ENCODE measurements around the gene ADGRL4. TPM values are rescaled to one million over a fixed set of nuclear protein-coding genes. Genes with fewer than 3 reads are reported as not detected.

Gene ADGRL4
- total RNA-seq: not detected

DNA sequence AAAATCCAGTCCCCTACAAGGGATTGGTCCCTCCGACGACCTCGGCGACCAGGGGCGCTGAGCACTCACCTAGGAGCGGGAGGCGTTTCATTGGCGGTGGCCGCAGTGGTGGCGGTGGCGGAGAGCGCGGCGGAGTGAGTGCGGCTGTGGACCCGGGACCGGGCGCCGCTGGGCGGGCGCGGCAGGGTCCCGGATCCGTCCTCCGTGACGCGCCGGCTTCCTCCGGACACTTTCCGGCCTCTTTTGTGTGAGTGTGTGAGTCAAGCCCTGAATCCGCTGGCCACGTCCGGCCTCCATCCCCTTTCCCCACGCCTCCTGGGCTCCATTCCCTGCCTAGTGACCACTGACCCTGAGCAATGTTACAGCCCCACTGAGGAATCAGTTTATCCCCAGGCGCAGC, at the start of gene ADGRL4:
TSS of gene ADGRL4 (minus strand) at position 167 of the 400 bp plus-strand sequence. CDS start at position 91, 76 bp downstream.
- Mint-ChIP-seq H3K27me3 (no peaks in the 10 kb centered on the region), H3K27ac (no peak within 1 kb of the TSS), H3K36me3 (peaks cover 5% of the 10 kb centered on the region), H3K4me3 (no peak within 1 kb of the TSS), H3K4me1 (ENCODE audit: low read depth in 2 of 2) (no peaks in the 10 kb centered on the region), H3K9me3 (no peaks in the 10 kb centered on the region)
- no peak for DNase-seq (ENCODE audit: low spot score)
- no peak for ATAC-seq

DNA sequence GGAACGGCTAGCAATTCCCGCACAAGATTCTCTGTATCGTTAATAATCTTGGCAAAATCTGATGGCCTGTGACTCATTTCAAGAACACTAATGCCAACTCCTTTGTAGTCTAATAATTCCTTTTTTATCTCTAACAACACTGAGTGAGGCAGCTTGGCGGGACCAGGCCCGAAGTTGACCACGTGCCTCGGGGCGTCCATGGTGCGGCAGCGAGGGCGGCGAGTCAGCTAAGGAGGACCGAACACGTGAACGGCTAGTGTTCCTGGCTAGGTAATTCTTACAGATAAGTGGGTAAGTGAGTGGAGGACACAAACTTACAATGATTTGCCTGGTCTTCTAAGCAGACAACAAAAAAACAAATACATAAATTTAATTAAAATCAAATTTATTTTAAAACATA, 49.3 kb upstream of the ADGRL4 start:
- Mint-ChIP-seq H3K36me3 (peaks cover 16% of the 10 kb centered on the region), H3K27me3 (no peaks in the 10 kb centered on the region), H3K4me1 (ENCODE audit: low read depth in 2 of 2) (peaks cover 5% of the 10 kb centered on the region in 2 donors), H3K4me3 (no peak overlapping the region), H3K9me3 (peaks cover 17% of the 10 kb centered on the region), H3K27ac (no peak overlapping the region)
- ATAC-seq (no peak), DNase-seq (ENCODE audit: low spot score) (no peak)

GRCh38 chr1:79052829-79053449, 46.4 kb upstream of the ADGRL4 start:
- Mint-ChIP-seq H3K27me3 (no peaks in the 10 kb centered on the region), H3K4me3 (peak overlapping the region; percentile 21), H3K27ac (peak overlapping the region in 1 of 2 donors; percentile 19), H3K36me3 (peaks cover 5% of the 10 kb centered on the region), H3K9me3 (peaks cover 5% of the 10 kb centered on the region), H3K4me1 (ENCODE audit: low read depth in 2 of 2) (peaks cover 5% of the 10 kb centered on the region in 2 donors)
- ATAC-seq (no peak), DNase-seq (ENCODE audit: low spot score) (no peak)

- no peak for ATAC-seq
- no peak overlapping the region for H3K4me3 Mint-ChIP-seq
- peaks cover 4 to 6% of the 10 kb centered on the region in 2 donors for H3K4me1 Mint-ChIP-seq (ENCODE audit: low read depth in 2 of 2)
- DNase-seq (ENCODE audit: low spot score): no peak
- H3K36me3 Mint-ChIP-seq: no peaks in the 10 kb centered on the region
- H3K9me3 Mint-ChIP-seq: peaks cover 6% of the 10 kb centered on the region
- no peak overlapping the region for H3K27ac Mint-ChIP-seq
- no peaks in the 10 kb centered on the region for H3K27me3 Mint-ChIP-seq
Measured at GRCh38 chr1:79044974-79045650, 38.6 kb upstream of the ADGRL4 start.

- no peak overlapping the region for H3K27ac Mint-ChIP-seq
- peaks cover 6% of the 10 kb centered on the region for H3K9me3 Mint-ChIP-seq
- peaks cover 4 to 6% of the 10 kb centered on the region in 2 donors for H3K4me1 Mint-ChIP-seq (ENCODE audit: low read depth in 2 of 2)
- DNase-seq (ENCODE audit: low spot score): no peak
- H3K27me3 Mint-ChIP-seq: no peaks in the 10 kb centered on the region
- H3K4me3 Mint-ChIP-seq: no peak overlapping the region
- ATAC-seq: no peak
- H3K36me3 Mint-ChIP-seq: peaks cover 4% of the 10 kb centered on the region
Measured at GRCh38 chr1:79043506-79043905, 37.0 kb upstream of the ADGRL4 start.

DNA sequence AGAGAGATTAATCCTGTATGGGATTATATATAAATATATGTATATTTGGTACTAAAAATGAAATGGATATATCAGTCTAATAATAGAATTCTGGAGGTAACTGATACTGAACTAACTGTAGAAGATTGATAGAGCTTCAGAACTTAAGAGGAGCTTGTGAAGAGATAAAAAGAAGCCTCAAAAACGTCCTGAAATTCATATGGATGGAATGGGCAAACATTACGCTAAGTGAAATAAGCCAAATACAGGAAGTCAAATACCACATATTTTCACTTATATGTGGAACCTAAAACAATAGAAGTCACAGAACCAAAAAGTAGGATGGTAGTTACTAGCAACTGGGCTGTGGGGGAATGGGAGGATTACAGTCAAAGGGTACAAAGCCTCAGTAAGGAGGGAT, 36.0 kb upstream of the ADGRL4 start:
- Mint-ChIP-seq H3K4me1 (ENCODE audit: low read depth in 2 of 2) (peaks cover 4 to 6% of the 10 kb centered on the region in 2 donors), H3K36me3 (peaks cover 14% of the 10 kb centered on the region), H3K27me3 (no peaks in the 10 kb centered on the region), H3K27ac (peak overlapping the region in 1 of 2 donors; percentile 0), H3K4me3 (no peak overlapping the region), H3K9me3 (peaks cover 12% of the 10 kb centered on the region)
- DNase-seq (ENCODE audit: low spot score) (no peak), ATAC-seq (no peak)

DNA sequence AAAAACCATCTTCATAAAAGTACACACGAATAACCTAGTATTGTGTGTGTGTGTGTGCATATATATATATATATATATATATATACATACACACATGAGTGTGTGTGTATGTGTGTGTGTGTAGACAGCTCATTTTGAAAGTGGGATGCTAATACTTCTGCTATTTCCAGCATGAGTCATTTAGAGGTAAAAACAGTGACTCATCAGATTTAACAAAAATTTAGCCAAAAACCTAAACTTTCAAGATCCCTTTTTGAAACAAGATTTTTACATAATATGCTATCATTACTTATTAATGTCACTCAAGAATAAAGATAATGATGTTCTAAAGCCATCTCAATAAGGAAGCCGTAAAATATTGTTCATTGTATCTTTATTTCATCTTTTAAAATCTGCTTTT, 35.6 kb upstream of the ADGRL4 start:
- Mint-ChIP-seq H3K4me1 (ENCODE audit: low read depth in 2 of 2) (peaks cover 4 to 6% of the 10 kb centered on the region in 2 donors), H3K36me3 (peaks cover 16% of the 10 kb centered on the region), H3K9me3 (peaks cover 13% of the 10 kb centered on the region), H3K27ac (no peak overlapping the region), H3K27me3 (no peaks in the 10 kb centered on the region), H3K4me3 (no peak overlapping the region)
- no peak for DNase-seq (ENCODE audit: low spot score)
- ATAC-seq: no peak

DNA sequence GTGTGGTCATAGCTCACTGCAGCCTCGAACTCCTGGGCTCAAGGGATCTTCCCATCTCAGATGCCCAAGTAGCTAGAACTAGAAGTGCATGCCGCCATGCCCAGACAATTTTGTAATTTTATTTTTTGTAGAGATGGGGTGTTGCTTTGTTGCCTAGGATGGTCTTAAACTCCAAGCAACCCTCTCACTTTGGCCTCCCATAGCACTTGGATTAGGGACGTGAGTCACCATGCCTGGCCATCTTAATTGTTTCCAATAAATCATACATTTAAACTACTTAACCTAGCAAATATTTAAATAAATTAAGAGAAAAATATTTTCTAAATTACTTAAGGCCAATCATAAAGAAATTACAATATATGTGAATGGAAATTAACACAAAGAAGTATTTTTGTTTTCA, 35.1 kb upstream of the ADGRL4 start:
- no peak overlapping the region for H3K27ac Mint-ChIP-seq
- H3K4me1 Mint-ChIP-seq (ENCODE audit: low read depth in 2 of 2): peaks cover 4 to 6% of the 10 kb centered on the region in 2 donors
- ATAC-seq (no peak), DNase-seq (ENCODE audit: low spot score) (no peak)
- H3K27me3 Mint-ChIP-seq: no peaks in the 10 kb centered on the region
- peaks cover 13% of the 10 kb centered on the region for H3K9me3 Mint-ChIP-seq
- no peak overlapping the region for H3K4me3 Mint-ChIP-seq
- peaks cover 16% of the 10 kb centered on the region for H3K36me3 Mint-ChIP-seq

DNA sequence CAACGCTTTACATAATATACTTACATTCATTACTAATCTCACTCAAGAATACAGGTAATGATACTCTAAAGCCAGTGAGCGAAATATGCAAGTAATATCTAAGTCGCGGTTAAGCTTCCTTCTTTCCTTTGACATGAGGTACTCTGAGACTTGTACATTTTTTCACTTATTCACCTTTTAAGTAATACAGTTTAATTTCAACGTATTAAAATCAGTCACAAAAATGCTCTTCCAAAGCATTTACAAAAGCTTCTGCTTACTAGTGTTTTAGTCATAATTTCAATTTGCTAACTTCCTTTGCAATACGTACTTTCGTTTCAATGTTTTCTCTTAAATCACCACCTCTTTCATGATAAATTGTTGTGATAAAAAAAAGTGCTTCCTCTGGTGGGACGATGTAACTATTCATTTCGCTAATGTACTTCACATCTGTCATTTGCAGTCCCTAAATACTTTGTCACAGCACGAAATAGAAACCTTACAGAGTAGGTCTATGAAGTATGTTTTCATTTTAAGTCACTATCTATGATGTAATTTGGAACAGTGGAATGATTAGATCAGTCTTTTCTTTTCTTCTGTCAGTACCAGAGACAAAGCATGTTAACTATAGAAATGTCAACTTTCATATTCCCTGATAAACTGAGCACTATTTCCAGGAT, 34.0 kb upstream of the ADGRL4 start:
- peaks cover 20% of the 10 kb centered on the region for H3K9me3 Mint-ChIP-seq
- H3K27me3 Mint-ChIP-seq: no peaks in the 10 kb centered on the region
- H3K27ac Mint-ChIP-seq: peak overlapping the region; percentile 72 to 75
- H3K4me3 Mint-ChIP-seq: peak overlapping the region; percentile 64
- peak; percentile 80 to 86 for ATAC-seq
- peaks cover 4 to 6% of the 10 kb centered on the region in 2 donors for H3K4me1 Mint-ChIP-seq (ENCODE audit: low read depth in 2 of 2)
- DNase-seq (ENCODE audit: low spot score): no peak
- peaks cover 22% of the 10 kb centered on the region for H3K36me3 Mint-ChIP-seq

DNA sequence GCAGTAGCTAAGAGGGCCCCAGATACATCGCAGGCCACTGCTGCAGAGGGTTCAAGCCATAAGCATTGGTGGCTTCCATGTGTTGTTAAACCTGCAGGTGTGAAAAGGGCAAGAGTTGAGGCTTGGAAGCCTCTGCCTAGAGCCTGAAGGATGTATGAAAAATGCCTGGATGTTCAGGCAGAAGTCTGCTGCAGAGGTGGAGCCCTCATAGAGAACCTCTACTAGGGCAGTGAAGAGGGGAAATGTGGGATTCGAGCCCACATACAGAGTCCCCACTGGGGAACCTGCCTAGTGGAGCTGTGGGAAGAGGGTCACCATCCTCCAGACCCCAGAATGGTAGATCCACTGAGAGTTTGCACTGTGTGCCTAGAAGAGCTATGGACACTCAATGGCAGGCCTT, 30.6 kb upstream of the ADGRL4 start:
- DNase-seq (ENCODE audit: low spot score) (no peak), ATAC-seq (no peak)
- H3K9me3 Mint-ChIP-seq: peaks cover 17% of the 10 kb centered on the region
- H3K4me1 Mint-ChIP-seq (ENCODE audit: low read depth in 2 of 2): peaks cover 4 to 6% of the 10 kb centered on the region in 2 donors
- peaks cover 22% of the 10 kb centered on the region for H3K36me3 Mint-ChIP-seq
- H3K27me3 Mint-ChIP-seq: no peaks in the 10 kb centered on the region
- no peak overlapping the region for H3K4me3 Mint-ChIP-seq
- no peak overlapping the region for H3K27ac Mint-ChIP-seq

GRCh38 chr1:79012500-79012899, 6.0 kb upstream of the ADGRL4 start:
- H3K4me1 Mint-ChIP-seq (ENCODE audit: low read depth in 2 of 2): no peaks in the 10 kb centered on the region
- H3K4me3 Mint-ChIP-seq: no peak overlapping the region
- peaks cover 3% of the 10 kb centered on the region for H3K9me3 Mint-ChIP-seq
- H3K36me3 Mint-ChIP-seq: peaks cover 5% of the 10 kb centered on the region
- no peak for DNase-seq (ENCODE audit: low spot score)
- H3K27me3 Mint-ChIP-seq: no peaks in the 10 kb centered on the region
- no peak for ATAC-seq
- H3K27ac Mint-ChIP-seq: no peak overlapping the region

DNA sequence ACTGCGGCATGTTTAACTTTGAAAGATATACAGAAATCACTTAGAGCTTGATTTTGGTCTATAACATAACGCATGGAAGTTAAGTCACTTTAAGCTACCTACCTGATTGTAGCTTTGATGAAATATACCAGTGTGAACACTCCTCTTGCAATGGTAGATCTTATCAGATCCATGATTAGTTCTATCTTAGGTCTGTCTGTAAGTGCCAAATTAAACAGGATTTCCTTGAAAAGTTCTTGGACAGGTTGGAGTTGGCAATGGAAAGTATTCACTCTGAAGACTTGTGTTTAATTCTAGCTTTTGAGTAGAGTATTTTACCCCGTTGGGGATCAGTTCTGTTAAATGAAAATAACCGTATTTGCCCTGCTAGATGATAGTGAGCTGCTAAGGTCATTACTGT, 4.1 kb upstream of the ADGRL4 start:
- H3K36me3 Mint-ChIP-seq: peaks cover 5% of the 10 kb centered on the region
- H3K27ac Mint-ChIP-seq: no peak overlapping the region
- H3K27me3 Mint-ChIP-seq: no peaks in the 10 kb centered on the region
- H3K9me3 Mint-ChIP-seq: peaks cover under 1% of the 10 kb centered on the region
- no peak for DNase-seq (ENCODE audit: low spot score)
- no peaks in the 10 kb centered on the region for H3K4me1 Mint-ChIP-seq (ENCODE audit: low read depth in 2 of 2)
- ATAC-seq: no peak
- no peak overlapping the region for H3K4me3 Mint-ChIP-seq

DNA sequence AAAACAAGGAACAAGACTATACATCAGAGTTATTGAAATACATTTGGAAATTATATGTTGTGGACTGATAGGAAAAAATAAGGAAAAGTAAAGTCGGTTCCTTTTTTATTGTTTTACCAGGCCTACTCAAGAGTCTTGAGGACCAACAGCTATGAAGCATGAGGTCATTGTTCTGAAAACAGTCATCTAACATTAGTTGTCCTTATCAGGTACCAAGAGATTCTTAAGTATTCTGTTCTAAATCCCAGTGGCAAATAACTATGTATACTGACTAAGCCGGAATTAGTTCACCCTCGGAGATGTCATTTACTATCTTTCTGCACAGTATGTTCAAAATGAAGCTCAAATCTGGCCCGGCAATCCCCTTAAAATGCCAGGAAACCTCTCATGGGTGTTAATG, 585 bp downstream of the ADGRL4 start:
- H3K27me3 Mint-ChIP-seq: no peaks in the 10 kb centered on the region
- no peak overlapping the region for H3K27ac Mint-ChIP-seq
- no peak for ATAC-seq
- DNase-seq (ENCODE audit: low spot score): no peak
- H3K9me3 Mint-ChIP-seq: no peaks in the 10 kb centered on the region
- no peak overlapping the region for H3K4me3 Mint-ChIP-seq
- H3K4me1 Mint-ChIP-seq (ENCODE audit: low read depth in 2 of 2): no peaks in the 10 kb centered on the region
- peaks cover 5% of the 10 kb centered on the region for H3K36me3 Mint-ChIP-seq

- no peak for DNase-seq (ENCODE audit: low spot score)
- Mint-ChIP-seq H3K27me3 (no peaks in the 10 kb centered on the region), H3K27ac (no peak overlapping the region), H3K9me3 (no peaks in the 10 kb centered on the region), H3K4me1 (ENCODE audit: low read depth in 2 of 2) (no peaks in the 10 kb centered on the region), H3K4me3 (no peak overlapping the region), H3K36me3 (peaks cover 5% of the 10 kb centered on the region)
- no peak for ATAC-seq
Measured at GRCh38 chr1:79004916-79005315, 1.6 kb downstream of the ADGRL4 start.
